Keratinocyte (primary cell): ENCODE measurements around the gene SH3D19. TPM values are rescaled to one million over a fixed set of nuclear protein-coding genes. Genes with fewer than 3 reads are reported as not detected.

Experiments used
- DNase-seq: peaks from one replicate; pipeline ENCODE4 v3.0.0-alpha.2; 2011; ENCODE audit warnings: low read depth, missing footprints, low spot score
- FAIRE-seq: peaks from 2 replicates; lab custom pipeline; 2011; peaks lifted over from hg19 to GRCh38; lab: Jason Lieb, UNC
- H2AFZ ChIP-seq: 2 replicates; pipeline ENCODE4 v1.6.0; 2012; ENCODE audit warnings: low read length, control low read depth, inconsistent platforms; ENCODE audit not compliant: control insufficient read depth
- H3K27ac ChIP-seq: 2 replicates; pipeline ENCODE4 v1.5.1; 2011; ENCODE audit warnings: low read length; ENCODE audit not compliant: control insufficient read depth, insufficient read depth
- H3K27me3 ChIP-seq: 3 replicates; pipeline ENCODE4 v1.6.0; 2011; ENCODE audit warnings: low read length; ENCODE audit not compliant: control insufficient read depth, insufficient read depth; ENCODE audit errors: extremely low read depth
- H3K36me3 ChIP-seq, 2 experiments: 2 replicates in 1 of 2; 3 replicates in 1 of 2; pipeline ENCODE4 v1.5.1; 2011; ENCODE audit warnings: low read length in 2 of 2, mild to moderate bottlenecking in 1 of 2; ENCODE audit not compliant: control insufficient read depth in 2 of 2, insufficient read depth in 2 of 2; ENCODE audit errors: extremely low read depth in 1 of 2
- H3K4me1 ChIP-seq: 3 replicates; pipeline ENCODE4 v1.5.1; 2011; ENCODE audit warnings: low read length; ENCODE audit not compliant: control insufficient read depth, insufficient read depth; ENCODE audit errors: extremely low read depth
- H3K4me2 ChIP-seq: 3 replicates; pipeline ENCODE4 v1.6.0; 2011; ENCODE audit warnings: low read depth, low read length; ENCODE audit not compliant: control insufficient read depth, insufficient read depth; ENCODE audit errors: extremely low read depth
- H3K4me3 ChIP-seq, 3 experiments: fragments of 200-600 bp in 1 of 3; sonication (generic) in 1 of 3; 2 replicates in 2 of 3; 3 replicates in 1 of 3; pipeline ENCODE4 v1.5.1; 2011 to 2016; ENCODE audit warnings: low read length in 3 of 3, mild to moderate bottlenecking in 3 of 3, control low read depth in 2 of 3, inconsistent platforms in 1 of 3, low read depth in 1 of 3, mixed read lengths in 1 of 3, mixed run types in 1 of 3, moderate library complexity in 1 of 3; ENCODE audit not compliant: control insufficient read depth in 2 of 3, insufficient read depth in 2 of 3; ENCODE audit errors: extremely low read depth in 1 of 3
- H3K79me2 ChIP-seq: 2 replicates; pipeline ENCODE4 v1.6.0; 2012; ENCODE audit warnings: low read length; ENCODE audit not compliant: control insufficient read depth, insufficient read depth
- H3K9ac ChIP-seq: 3 replicates; pipeline ENCODE4 v1.6.0; 2011; ENCODE audit warnings: low read length; ENCODE audit not compliant: control insufficient read depth, insufficient read depth; ENCODE audit errors: extremely low read depth
- H3K9me1 ChIP-seq: 3 replicates; pipeline ENCODE4 v1.6.0; 2011; ENCODE audit warnings: low read length; ENCODE audit not compliant: control insufficient read depth, insufficient read depth; ENCODE audit errors: extremely low read depth
- H3K9me3 ChIP-seq: 2 replicates; pipeline ENCODE4 v1.5.1; 2012; ENCODE audit warnings: low read depth, low read length; ENCODE audit not compliant: control insufficient read depth
- H4K20me1 ChIP-seq: 3 replicates; pipeline ENCODE4 v1.6.0; 2011; ENCODE audit warnings: low read length; ENCODE audit not compliant: control insufficient read depth, insufficient read depth; ENCODE audit errors: extremely low read depth
- CTCF ChIP-seq, 3 experiments: IDR thresholded peaks in 1 of 3; conservative IDR thresholded peaks in 1 of 3; optimal IDR thresholded peaks in 1 of 3; 2 replicates in 2 of 3; 3 replicates in 1 of 3; pipeline versions ENCODE3 to v1.5.1; 2011; ENCODE audit warnings: low read length in 3 of 3, mild to moderate bottlenecking in 3 of 3, moderate library complexity in 2 of 3, control low read depth in 1 of 3, inconsistent platforms in 1 of 3; ENCODE audit not compliant: insufficient read depth in 2 of 3; ENCODE audit errors: extremely low read depth in 1 of 3
- EZH2 ChIP-seq: IDR thresholded peaks from one replicate; pipeline ENCODE4 v1.6.1; 2012; ENCODE audit warnings: inconsistent platforms, mild to moderate bottlenecking, low read length, moderate library complexity
- dilution Hi-C: fragments of 300-500 bp; cut with MboI; formaldehyde crosslinking; loops from one replicate; pipeline ENCODE4 v1.7.0; 2020; ENCODE audit warnings: low sequenced_read_pairs; ENCODE audit not compliant: extremely low pct_ligation_motif_present
- polyA plus RNA-seq, 5 experiments: library from polyadenylated mRNA; depleted of rRNA in 3 of 5; stranded (reverse) in 3 of 5; stranded (forward) in 1 of 5; unstranded in 1 of 5; fragments of >200 nt; gene quantifications; 1 replicate in 1 of 5; 2 replicates in 3 of 5; 3 replicates in 1 of 5; pipeline versions ENCODE4 v1.2.1 to v1.2.3, GENCODE V29; 2011 to 2012; ENCODE audit warnings: missing spikeins in 2 of 5, low read depth in 1 of 5, low replicate concordance in 1 of 5

SH3D19 gene
- polyA plus RNA-seq, 1 donor (not counting 4 experiments of a cell fraction or from before 2014, with no cell fraction given), result 24.8 TPM

- H3K4me1 ChIP-seq, result peaks cover 4% of the 10 kb centered on the region
- no peak overlapping the region for H2AFZ ChIP-seq
- H3K27me3 ChIP-seq, result no peaks in the 10 kb centered on the region
- no peak for TF ChIP-seq CTCF (optimal IDR thresholded peaks at IDR 0.05 in 1 of 3, IDR thresholded peaks at IDR 0.05 in 1 of 3, conservative IDR thresholded peaks at IDR 0.05 in 1 of 3; ENCODE audit: extremely low read depth in 1 of 3, insufficient read depth in 2 of 3, low read length in 3 of 3)
- TF ChIP-seq EZH2, result no peak
- no peaks in the 10 kb centered on the region for H3K9me1 ChIP-seq
- dilution Hi-C loops, result no loop called here
- no peaks in the 10 kb centered on the region for H3K79me2 ChIP-seq
- no peaks in the 10 kb centered on the region for H4K20me1 ChIP-seq
- H3K36me3 ChIP-seq, result peaks cover 0 to 4% of the 10 kb centered on the region in 2 experiments
- no peak overlapping the region for H3K4me3 ChIP-seq
- DNase-seq, result no peak
- H3K9ac ChIP-seq, result no peak overlapping the region
- no peak overlapping the region for H3K27ac ChIP-seq
- H3K9me3 ChIP-seq, result no peaks in the 10 kb centered on the region
- H3K4me2 ChIP-seq, result no peak overlapping the region
- FAIRE-seq, result no peak
Observed at GRCh38 chr4:151219948-151220347, 105.5 kb downstream of the SH3D19 start.

- H2AFZ ChIP-seq, result no peak overlapping the region
- FAIRE-seq, result no peak
- no peak overlapping the region for H3K9ac ChIP-seq
- H3K4me3 ChIP-seq, result no peak overlapping the region
- peaks cover 0 to 4% of the 10 kb centered on the region in 2 experiments for H3K36me3 ChIP-seq
- no peaks in the 10 kb centered on the region for H4K20me1 ChIP-seq
- H3K4me2 ChIP-seq, result no peak overlapping the region
- TF ChIP-seq EZH2 (no peak), CTCF (optimal IDR thresholded peaks at IDR 0.05 in 1 of 3, IDR thresholded peaks at IDR 0.05 in 1 of 3, conservative IDR thresholded peaks at IDR 0.05 in 1 of 3; ENCODE audit: extremely low read depth in 1 of 3, insufficient read depth in 2 of 3, low read length in 3 of 3) (no peak)
- no peaks in the 10 kb centered on the region for H3K27me3 ChIP-seq
- peaks cover 4% of the 10 kb centered on the region for H3K4me1 ChIP-seq
- H3K9me1 ChIP-seq, result no peaks in the 10 kb centered on the region
- no peak overlapping the region for H3K27ac ChIP-seq
- DNase-seq, result no peak
- H3K79me2 ChIP-seq, result no peaks in the 10 kb centered on the region
- H3K9me3 ChIP-seq, result no peaks in the 10 kb centered on the region
- dilution Hi-C loops, result no loop called here
Observed at GRCh38 chr4:151219091-151219490, 106.3 kb downstream of the SH3D19 start.
